NCI-H1436 treated with DMSO at 0.1 percent for 48 hours (cell line): ENCODE measurements around the gene CENPT.
"Not testable (repeated sequence)": the region's sequence is repeated elsewhere in the genome, so short reads cannot be mapped to it uniquely, and the experiment has no call there.

Experiments
- DNase-seq: peaks from one replicate; lab custom pipeline; 2025; lab: John Stamatoyannopoulos, UW

Gene CENPT

DNA sequence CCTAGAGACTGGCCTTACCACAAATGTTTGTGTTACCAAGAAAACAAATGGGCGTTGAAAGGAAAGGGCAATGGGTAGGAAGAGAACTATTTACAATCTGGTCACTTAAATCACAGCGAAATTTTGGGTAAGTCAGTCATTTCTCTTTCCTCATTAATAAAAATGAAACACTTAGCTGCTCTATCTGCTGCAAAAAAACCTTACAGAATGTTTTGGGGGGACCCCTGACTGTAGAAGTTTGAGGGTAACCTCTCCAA is 1.5 kb downstream of the CENPT start:
- no peak for DNase-seq

DNA sequence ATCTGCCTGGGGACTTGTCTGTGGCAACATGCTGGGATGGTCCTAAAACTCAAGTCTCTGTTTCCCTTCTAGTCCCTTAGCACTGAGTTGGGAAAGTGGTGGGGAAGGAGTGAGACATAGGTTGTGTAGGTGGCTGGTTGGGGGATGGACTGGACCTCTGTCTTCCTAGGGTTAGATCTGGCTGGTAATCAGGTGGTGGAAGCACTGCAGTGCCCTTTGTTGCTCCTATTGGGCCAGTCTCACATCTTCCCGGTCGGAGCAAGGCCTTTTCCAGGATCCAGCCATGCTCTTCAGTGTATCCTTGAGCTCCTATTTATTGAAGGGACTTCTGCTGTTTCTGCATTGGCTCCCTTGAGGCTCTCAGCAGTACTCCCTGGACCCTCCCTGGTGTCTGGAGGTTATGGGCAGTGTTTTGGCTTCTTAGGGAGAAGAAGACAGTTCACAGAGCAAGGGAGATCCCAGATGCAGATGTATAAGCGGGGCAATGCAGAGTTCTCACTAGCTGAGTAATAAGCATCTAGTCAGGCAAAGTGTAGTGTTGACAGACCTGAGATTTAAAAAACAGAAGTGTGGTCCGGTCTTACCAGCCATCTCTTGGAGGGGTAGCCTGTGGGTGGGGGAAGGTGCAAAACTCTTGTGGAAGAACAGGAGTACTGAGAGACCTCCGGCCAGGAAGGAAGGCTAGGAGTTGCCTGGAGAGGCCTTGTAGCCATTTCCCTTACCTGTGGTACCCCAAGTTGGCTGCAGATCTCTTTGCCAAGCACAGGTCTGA is 2.0 kb downstream of the CENPT start:
- no peak for DNase-seq

DNA sequence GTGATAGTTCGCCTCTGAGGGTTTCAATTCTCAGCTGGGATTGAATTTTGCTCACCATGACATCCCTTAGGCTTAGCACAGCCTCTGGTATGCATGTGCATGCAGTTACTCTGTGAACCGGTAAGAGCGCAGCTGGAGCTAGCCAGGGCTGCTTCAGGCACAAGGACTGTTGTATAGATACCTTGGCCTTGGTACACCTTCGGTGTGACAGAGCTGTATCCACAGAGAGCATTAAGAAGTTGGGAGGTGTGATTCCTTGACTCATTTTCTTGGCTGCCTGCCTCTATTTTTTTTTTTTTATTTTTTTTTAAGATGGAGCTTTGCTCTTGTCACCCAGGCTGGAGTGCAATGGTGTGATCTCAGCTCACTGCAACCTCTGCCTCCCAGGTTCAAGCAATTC is 3.0 kb downstream of the CENPT start:
- DNase-seq, result no peak

DNA sequence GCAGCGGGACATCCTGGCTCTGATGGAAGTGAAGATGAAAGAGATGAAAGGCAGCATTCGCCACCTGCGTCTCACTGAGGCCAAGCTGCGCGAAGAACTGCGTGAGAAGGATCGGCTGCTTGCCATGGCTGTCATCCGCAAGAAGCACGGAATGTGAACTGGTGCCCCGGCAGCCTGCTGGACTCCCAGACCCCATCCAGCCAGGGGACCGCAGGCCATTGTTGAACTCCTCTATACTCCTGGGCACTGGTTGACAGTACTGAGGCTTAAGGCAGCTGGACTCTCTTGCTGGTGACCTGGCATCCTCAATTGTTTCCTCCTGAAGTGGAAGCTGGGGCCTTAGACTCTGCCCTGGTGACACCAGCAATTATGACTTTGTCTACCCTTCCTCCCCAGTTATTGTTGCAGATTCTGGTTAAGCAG is 4.1 kb downstream of the CENPT start:
- DNase-seq, result no peak

DNA sequence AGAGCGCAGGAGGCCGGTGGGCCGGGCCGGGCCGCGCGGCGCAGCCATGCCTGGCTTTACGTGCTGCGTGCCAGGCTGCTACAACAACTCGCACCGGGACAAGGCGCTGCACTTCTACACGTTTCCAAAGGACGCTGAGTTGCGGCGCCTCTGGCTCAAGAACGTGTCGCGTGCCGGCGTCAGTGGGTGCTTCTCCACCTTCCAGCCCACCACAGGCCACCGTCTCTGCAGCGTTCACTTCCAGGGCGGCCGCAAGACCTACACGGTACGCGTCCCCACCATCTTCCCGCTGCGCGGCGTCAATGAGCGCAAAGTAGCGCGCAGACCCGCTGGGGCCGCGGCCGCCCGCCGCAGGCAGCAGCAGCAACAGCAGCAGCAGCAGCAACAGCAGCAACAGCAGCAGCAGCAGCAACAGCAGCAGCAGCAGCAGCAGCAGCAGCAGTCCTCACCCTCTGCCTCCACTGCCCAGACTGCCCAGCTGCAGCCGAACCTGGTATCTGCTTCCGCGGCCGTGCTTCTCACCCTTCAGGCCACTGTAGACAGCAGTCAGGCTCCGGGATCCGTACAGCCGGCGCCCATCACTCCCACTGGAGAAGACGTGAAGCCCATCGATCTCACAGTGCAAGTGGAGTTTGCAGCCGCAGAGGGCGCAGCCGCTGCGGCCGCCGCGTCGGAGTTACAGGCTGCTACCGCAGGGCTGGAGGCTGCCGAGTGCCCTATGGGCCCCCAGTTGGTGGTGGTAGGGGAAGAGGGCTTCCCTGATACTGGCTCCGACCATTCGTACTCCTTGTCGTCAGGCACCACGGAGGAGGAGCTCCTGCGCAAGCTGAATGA is 4.8 kb downstream of the CENPT start:
- no peak for DNase-seq

DNA sequence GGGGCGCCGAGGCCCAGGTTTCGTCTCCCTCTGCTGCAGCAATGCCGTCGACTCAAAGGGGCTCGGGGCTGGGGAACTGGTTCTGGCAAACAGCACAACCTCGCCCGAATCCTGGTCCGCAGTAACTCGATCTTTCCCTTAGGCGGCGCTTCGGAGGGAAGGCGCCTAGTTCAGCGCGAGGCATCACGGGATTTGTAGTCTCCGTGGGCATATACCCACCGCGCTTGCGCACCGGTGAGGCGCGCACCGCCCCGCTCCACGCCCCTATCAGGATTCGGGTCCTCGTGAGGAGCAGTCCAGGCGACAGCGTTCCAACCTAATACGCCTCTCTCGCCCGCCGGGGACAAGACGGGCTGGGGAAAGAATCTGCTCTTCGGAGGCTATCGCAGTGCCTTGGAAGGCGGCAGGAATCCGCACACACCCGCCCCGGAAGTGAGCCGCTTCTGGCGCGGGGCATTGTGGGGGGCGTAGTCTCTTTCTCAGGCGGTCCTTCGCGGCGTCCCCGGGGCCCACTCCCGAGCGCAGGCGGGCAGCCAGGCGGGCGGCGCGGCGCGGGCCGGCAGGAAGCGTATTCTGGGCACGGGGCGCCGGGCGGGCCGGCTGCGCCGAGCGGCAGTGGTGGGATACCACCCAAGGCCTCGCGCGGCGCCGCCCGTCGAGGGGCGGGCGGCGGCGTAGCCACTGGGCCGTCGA is 5.5 kb downstream of the CENPT start, which contains the start of gene THAP11:
TSS of gene THAP11 (plus strand) at position 505 of the 693 bp plus-strand sequence. CDS start 235 bp downstream, outside the sequence.
- peak; percentile 83 for DNase-seq

DNA sequence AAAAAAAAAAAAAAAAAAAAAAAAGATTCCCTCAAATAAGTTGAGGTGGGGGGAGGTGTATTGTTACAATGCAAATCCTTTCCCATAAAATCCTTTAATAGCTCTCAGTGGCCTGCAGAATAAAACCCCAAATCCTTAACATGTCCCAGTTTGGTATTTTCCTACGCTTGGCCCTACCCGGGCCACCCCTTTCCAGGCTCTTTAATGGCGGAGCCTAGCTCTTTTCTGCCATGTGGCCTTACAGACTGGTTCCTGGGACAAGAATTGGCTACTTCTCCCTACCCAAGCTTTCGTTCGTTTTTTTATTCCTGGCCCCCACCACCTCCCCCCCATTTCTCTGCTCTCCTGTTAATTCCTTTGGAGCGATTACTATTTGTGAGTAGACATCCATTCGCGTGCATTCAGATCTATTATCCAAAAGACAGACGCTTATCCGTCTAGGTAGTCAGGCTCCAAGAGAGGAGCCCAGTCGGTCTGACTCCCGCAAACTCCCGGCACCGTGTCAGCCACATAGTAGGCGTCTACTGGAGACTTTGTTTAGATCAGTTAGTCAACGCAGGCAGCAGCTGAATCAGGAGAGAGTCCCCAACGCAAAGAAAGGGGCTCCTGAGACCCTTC is 6.2 kb downstream of the CENPT start:
- no peak for DNase-seq

DNA sequence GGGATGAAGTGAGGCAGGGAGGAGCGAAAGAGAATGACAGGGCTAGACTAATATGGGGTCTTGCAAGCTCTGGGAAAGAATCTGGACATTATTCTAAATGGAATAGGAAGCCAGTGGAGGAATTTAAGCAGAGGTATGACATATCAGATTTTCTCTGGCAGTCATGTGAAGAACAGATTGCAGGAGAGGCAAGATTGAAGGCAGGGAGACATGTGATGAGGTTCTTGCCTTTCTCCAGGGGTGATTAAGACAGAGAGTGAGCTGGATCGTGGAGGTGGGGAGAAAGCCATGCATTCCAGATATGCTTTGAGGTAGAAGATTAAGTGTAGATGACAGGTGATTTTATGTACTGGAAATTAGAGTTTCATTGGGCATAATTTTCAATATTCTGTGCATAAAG is 9.7 kb downstream of the CENPT start:
- no peak for DNase-seq

DNA sequence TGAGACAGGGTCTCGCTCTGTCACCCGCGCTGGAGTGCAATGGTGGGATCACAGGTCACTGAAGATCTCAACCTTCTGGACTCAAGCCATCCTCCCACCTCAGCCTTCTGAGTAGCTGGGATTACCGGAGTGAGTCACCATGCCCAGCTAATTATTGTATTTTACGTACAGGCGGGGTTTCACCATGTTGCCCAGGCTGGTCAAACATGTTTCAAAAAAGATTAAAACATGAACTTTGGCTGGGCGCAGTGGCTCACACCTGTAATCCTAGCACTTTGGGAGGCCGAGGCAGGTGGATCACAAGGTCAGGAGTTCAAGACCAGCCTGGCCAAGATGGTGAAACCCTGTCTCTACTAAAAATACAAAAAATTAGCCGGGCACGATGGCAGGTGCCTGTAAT is 10.3 kb downstream of the CENPT start:
- DNase-seq, result not testable (repeated sequence)

DNA sequence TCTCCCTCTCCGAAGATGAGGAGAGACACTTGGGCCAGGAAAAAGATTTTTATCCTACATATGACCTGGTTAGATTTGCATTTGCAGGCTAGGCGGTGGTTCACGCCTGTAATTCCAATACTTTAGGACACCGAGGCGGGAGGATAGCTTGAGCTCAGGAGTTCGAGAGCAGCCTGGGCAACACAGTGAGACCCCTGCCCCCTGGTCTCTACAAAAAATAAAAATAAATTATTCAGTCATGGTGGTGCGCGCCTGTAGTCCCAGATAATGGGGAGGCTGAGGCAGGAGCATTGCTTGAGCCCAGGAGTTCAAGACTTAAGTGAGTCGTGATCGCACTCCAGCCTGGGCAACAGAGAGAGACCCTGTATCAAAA is 13.3 kb downstream of the CENPT start:
- no peak for DNase-seq

DNA sequence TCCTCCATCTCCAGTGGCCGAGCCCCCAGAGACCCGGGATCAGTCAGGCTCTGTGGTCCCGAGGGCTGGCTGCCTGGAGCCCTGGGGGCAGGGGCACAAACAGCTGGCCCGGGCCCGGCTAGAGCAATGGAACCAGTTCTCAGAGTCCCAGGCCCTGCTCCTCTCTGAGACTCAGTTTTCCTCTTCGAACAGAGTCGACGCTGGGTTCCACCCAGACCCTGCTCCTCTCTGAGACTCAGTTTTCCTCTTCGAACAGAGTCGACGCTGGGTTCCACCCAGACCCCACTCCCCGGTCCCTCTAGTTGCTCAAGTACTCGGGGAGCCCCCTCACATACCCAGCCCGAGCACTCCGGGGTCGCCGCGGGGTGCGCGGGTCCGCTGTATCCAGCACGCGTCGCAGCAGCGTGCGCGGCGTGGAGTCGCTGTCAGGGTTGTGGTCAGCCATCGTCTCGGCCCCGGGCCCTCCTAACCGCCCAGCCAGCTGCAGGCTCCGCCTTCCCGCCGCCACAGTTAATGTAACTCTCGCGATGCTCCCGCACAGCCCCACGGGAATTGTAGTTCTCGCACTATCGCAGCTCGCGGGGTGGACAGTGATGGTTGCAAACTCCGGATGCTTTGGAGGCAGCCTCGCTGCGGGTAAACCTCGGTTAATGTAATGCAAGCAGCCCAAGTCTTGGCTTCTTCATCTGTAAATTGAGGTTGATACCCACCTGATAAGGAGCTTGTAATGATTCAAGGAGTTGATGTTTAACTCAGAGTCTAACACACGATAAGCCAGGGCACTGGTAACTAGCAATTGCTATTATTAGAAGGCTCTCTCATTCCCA is 13.9 kb downstream of the CENPT start:
- peak; percentile 21 for DNase-seq

DNA sequence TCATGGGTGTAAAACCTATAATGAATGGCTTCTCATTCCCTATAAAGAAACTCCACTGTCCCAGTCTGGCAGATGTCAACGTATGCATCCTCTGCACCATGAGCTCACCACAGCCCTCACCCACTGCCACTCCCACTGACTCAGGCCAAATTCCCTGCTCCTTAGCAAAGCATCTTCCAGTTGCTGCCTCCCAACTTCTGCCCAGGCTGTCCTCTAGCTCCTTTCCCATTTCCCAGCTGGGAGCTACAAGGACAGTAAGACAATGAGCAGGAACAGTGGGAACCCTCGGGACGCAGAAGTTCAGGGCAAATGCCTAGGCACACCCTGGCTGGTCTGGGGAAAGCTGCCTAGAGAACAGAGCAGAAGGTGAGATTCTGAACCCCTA is 14.5 kb downstream of the CENPT start:
- DNase-seq, result no peak

DNA sequence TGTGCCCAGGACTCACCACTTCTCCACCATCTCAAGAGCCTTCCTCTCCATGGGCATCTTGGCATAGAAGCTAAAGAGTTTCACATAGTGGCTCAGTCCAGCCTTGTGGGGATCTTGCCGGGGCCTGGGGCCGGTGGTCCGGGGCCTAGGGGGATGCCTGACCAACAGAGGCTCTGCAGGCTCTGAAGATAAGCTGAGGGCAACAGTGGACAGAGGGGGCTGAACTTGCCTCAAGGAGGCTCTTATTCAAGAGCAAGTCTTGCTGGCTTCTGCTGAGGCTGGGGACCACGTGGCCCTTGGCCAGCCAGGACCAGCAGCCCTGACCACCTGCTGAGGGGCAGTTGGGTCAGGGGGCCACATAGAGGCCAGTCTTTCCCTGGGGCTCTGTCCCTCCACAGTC is 18.8 kb downstream of the CENPT start:
- DNase-seq, result no peak

DNA sequence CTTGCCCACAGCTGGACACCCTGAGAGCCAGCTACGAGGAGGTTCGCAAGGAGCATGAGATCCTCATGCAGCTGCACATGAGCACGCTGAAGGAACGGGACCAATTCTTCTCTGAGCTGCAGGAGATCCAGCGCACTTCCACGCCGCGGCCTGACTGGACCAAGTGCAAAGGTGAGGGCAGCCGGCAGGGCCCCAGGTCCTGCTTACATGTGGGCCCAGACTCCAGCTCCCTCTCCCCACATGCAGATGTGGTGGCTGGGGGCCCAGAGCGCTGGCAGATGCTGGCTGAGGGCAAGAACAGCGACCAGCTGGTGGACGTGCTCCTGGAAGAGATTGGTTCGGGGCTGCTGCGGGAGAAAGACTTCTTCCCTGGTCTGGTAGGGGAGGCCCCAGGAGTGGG is 21.6 kb downstream of the CENPT start:
- DNase-seq, result no peak

DNA sequence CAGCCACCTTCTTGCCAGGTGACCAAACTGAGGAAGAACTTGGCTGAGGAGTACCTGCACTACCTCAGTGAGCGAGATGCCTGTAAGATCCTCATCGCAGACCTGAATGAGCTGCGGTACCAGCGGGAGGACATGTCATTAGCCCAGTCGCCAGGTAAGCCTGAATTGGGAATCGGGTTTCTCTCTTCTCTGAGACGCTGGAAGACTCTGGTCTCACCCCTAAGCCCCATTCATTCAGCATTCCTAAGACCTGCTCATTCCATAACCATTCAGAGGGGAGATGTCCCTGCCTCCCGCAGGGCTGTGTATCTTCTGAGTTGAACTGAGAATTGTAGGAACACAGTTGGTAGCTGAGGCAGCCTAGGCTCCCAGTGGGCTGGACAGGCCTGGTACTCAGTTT is 22.4 kb downstream of the CENPT start:
- no peak for DNase-seq

DNA sequence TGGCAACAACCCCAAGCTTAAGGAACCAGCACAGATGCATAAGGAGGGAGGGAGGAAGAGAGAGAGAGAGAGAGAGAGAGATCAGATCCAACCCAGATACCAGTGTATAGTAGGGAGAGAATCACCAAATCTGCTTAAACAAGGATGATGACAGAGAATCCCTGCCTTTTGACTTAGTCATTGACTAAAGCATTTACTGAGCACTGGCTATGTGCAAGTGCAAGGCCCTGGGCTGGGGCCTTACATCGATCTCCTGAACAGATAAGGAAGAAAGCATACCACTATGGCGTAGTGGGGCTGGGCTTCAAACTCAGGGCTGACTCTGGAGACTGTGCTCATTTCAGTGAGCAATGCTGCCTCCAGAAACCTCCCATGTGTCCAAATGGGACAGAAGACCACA is 25.0 kb downstream of the CENPT start:
- no peak for DNase-seq

DNA sequence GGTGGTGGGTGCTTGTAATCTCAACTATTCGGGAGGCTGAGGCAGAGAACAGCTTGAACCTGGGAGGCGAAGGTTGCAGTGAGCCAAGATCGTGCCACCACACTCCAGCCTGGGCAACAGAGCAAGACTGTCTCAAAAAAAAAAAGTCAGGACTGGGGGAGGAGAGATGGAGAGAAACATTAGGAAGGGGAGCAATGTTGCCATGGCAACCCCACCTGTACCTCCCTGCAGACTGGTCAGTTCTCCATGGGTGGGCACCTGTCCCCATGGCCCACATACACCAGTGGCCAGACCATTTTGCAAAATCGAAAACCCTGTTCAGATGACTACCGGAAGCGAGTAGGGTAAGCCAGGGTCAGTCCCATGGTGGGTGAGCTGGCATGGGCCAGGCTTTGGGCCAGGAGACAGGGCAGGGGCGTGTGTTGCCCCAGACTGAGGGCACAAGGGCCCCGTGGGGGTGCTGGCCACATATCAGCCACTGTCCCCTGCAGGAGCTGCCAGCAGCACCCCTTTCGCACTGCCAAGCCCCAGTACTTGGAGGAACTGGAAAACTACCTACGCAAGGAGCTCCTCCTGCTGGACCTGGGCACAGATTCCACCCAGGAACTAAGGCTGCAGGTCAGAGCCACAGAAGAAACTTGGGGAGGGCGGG is 26.8 kb downstream of the CENPT start:
- DNase-seq, result no peak

DNA sequence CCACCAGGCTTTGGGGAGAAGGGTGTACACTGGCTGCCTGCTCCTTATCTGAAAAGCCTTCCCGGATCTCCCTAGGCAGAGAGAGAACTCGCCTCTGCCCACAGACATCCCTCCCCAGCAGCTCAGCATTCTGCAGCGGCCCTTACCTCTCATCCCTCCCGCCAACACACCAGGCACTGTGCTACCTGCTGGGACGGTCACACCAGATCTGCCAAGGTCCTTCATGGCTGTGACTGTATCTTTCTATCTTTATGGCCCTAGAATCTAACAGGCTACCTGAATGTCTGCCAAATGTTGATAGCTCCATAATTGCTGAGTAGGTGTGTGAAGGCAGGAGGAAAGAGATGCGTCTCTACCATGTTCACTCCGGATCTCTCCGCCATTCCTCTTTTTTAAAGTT is 32.9 kb downstream of the CENPT start:
- no peak for DNase-seq

DNA sequence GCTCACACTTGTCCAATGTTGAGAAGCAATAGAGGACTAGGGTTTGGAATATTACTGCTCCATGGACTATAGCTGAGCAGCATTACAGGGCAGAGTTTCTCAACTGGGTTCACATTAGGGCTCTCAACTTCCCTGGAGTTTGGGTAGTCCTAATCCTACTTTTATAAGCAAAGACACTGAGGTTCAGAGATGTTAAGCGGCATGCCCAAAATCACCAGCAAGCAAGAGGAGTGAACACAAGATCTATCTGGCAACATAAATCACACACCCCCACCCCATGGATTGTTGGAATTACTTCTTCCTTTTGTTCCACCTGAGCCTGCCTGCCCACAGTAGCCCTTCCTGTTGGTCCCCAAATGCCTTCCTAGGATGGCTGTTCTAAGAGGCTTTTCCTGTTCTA is 35.6 kb downstream of the CENPT start:
- no peak for DNase-seq

DNA sequence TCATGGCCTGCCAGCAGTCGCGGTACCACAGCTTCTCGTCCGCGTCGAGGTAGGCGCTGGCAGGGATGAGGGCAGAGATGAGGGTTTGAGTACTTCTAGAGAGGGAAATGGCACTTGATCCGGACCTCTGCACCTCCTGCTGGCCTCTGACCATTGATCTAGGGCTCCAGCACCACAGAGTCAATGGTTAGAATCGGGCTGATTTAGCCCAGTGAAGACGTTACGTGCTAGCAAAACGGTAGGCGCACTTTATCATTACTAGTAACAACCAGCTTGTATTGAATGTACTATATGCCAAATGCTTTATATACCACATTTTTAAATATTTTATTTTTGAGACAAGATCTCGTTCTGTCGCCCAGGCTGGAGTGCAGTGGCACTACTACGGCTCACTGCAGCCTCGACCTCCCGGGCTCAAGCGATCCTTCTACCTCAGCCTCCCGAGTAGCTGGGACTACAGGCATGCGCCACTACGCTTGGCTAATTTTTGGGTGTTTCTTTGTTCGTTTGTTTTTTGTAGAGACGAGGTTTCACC is 40.3 kb downstream of the CENPT start:
- DNase-seq, result no peak
